ACHN (cell line): ENCODE results near the gene ZNF518A.

Experiments used
- DNase-seq: peaks from one replicate; pipeline ENCODE4 v3.0.0-alpha.2; 2015
- in situ Hi-C: cut with HindIII; loops from 2 replicates; pipeline ENCODE4 v1.10.0; 2017; ENCODE audit warnings: low sequenced_read_pairs, low pct_ligation_motif_present, low pct_unique_long_range_greater_than_20kb

The ZNF518A gene

GRCh38 chr10:96211764-96212163 lies 81.7 kb downstream of the ZNF518A start:
- in situ Hi-C loops = no loop called here
- no peak for DNase-seq

DNA sequence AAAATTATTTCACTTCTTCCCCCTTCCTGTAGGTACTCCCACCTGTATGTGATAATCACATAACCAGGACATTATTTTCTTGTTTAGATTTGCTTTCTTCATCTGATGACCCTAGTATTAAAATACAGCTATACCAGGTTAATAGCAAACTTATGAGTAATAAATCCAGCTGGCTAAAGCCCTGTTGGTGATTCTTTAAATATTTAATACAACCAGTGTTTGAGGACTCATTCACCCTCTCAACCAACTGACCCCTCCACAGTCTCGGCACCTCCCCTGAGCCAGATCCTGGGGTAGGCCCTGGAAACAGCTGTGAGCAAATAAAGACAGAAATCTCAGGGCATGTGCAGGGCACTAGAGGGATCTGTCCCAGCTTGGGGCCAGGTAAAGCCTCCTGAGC lies 82.8 kb downstream of the ZNF518A start:
- no peak for DNase-seq
- in situ Hi-C loops = no loop called here
